Keratinocyte (primary cell): ENCODE measurements around the gene MAN1C1. TPM values are rescaled to one million over a fixed set of nuclear protein-coding genes. Genes with fewer than 3 reads are reported as not detected.

Experiments
- DNase-seq: peaks from one replicate; pipeline ENCODE4 v3.0.0-alpha.2; 2011; ENCODE audit warnings: low read depth, missing footprints, low spot score
- FAIRE-seq: peaks from 2 replicates; lab custom pipeline; 2011; peaks lifted over from hg19 to GRCh38; lab: Jason Lieb, UNC
- H2AFZ ChIP-seq: 2 replicates; pipeline ENCODE4 v1.6.0; 2012; ENCODE audit warnings: low read length, control low read depth, inconsistent platforms; ENCODE audit not compliant: control insufficient read depth
- H3K27ac ChIP-seq: 2 replicates; pipeline ENCODE4 v1.5.1; 2011; ENCODE audit warnings: low read length; ENCODE audit not compliant: control insufficient read depth, insufficient read depth
- H3K27me3 ChIP-seq: 3 replicates; pipeline ENCODE4 v1.6.0; 2011; ENCODE audit warnings: low read length; ENCODE audit not compliant: control insufficient read depth, insufficient read depth; ENCODE audit errors: extremely low read depth
- H3K36me3 ChIP-seq, 2 experiments: 2 replicates in 1 of 2; 3 replicates in 1 of 2; pipeline ENCODE4 v1.5.1; 2011; ENCODE audit warnings: low read length in 2 of 2, mild to moderate bottlenecking in 1 of 2; ENCODE audit not compliant: control insufficient read depth in 2 of 2, insufficient read depth in 2 of 2; ENCODE audit errors: extremely low read depth in 1 of 2
- H3K4me1 ChIP-seq: 3 replicates; pipeline ENCODE4 v1.5.1; 2011; ENCODE audit warnings: low read length; ENCODE audit not compliant: control insufficient read depth, insufficient read depth; ENCODE audit errors: extremely low read depth
- H3K4me2 ChIP-seq: 3 replicates; pipeline ENCODE4 v1.6.0; 2011; ENCODE audit warnings: low read depth, low read length; ENCODE audit not compliant: control insufficient read depth, insufficient read depth; ENCODE audit errors: extremely low read depth
- H3K4me3 ChIP-seq, 3 experiments: fragments of 200-600 bp in 1 of 3; sonication (generic) in 1 of 3; 2 replicates in 2 of 3; 3 replicates in 1 of 3; pipeline ENCODE4 v1.5.1; 2011 to 2016; ENCODE audit warnings: low read length in 3 of 3, mild to moderate bottlenecking in 3 of 3, control low read depth in 2 of 3, inconsistent platforms in 1 of 3, low read depth in 1 of 3, mixed read lengths in 1 of 3, mixed run types in 1 of 3, moderate library complexity in 1 of 3; ENCODE audit not compliant: control insufficient read depth in 2 of 3, insufficient read depth in 2 of 3; ENCODE audit errors: extremely low read depth in 1 of 3
- H3K79me2 ChIP-seq: 2 replicates; pipeline ENCODE4 v1.6.0; 2012; ENCODE audit warnings: low read length; ENCODE audit not compliant: control insufficient read depth, insufficient read depth
- H3K9ac ChIP-seq: 3 replicates; pipeline ENCODE4 v1.6.0; 2011; ENCODE audit warnings: low read length; ENCODE audit not compliant: control insufficient read depth, insufficient read depth; ENCODE audit errors: extremely low read depth
- H3K9me1 ChIP-seq: 3 replicates; pipeline ENCODE4 v1.6.0; 2011; ENCODE audit warnings: low read length; ENCODE audit not compliant: control insufficient read depth, insufficient read depth; ENCODE audit errors: extremely low read depth
- H3K9me3 ChIP-seq: 2 replicates; pipeline ENCODE4 v1.5.1; 2012; ENCODE audit warnings: low read depth, low read length; ENCODE audit not compliant: control insufficient read depth
- H4K20me1 ChIP-seq: 3 replicates; pipeline ENCODE4 v1.6.0; 2011; ENCODE audit warnings: low read length; ENCODE audit not compliant: control insufficient read depth, insufficient read depth; ENCODE audit errors: extremely low read depth
- CTCF ChIP-seq, 3 experiments: IDR thresholded peaks in 1 of 3; conservative IDR thresholded peaks in 1 of 3; optimal IDR thresholded peaks in 1 of 3; 2 replicates in 2 of 3; 3 replicates in 1 of 3; pipeline versions ENCODE3 to v1.5.1; 2011; ENCODE audit warnings: low read length in 3 of 3, mild to moderate bottlenecking in 3 of 3, moderate library complexity in 2 of 3, control low read depth in 1 of 3, inconsistent platforms in 1 of 3; ENCODE audit not compliant: insufficient read depth in 2 of 3; ENCODE audit errors: extremely low read depth in 1 of 3
- EZH2 ChIP-seq: IDR thresholded peaks from one replicate; pipeline ENCODE4 v1.6.1; 2012; ENCODE audit warnings: inconsistent platforms, mild to moderate bottlenecking, low read length, moderate library complexity
- dilution Hi-C: fragments of 300-500 bp; cut with MboI; formaldehyde crosslinking; loops from one replicate; pipeline ENCODE4 v1.7.0; 2020; ENCODE audit warnings: low sequenced_read_pairs; ENCODE audit not compliant: extremely low pct_ligation_motif_present
- polyA plus RNA-seq, 5 experiments: library from polyadenylated mRNA; depleted of rRNA in 3 of 5; stranded (reverse) in 3 of 5; stranded (forward) in 1 of 5; unstranded in 1 of 5; fragments of >200 nt; gene quantifications; 1 replicate in 1 of 5; 2 replicates in 3 of 5; 3 replicates in 1 of 5; pipeline versions ENCODE4 v1.2.1 to v1.2.3, GENCODE V29; 2011 to 2012; ENCODE audit warnings: missing spikeins in 2 of 5, low read depth in 1 of 5, low replicate concordance in 1 of 5

Gene MAN1C1
- polyA plus RNA-seq, 1 donor (not counting 4 experiments of a cell fraction or from before 2014, with no cell fraction given): 0.07 TPM

- Histone ChIP-seq H2AFZ (no peak overlapping the region), H3K79me2 (no peaks in the 10 kb centered on the region), H3K4me1 (peaks cover 5% of the 10 kb centered on the region), H3K4me3 (no peak overlapping the region), H4K20me1 (no peaks in the 10 kb centered on the region), H3K27ac (no peak overlapping the region), H3K36me3 (no peaks in the 10 kb centered on the region), H3K27me3 (peaks cover 43% of the 10 kb centered on the region), H3K9me3 (no peaks in the 10 kb centered on the region), H3K9me1 (no peaks in the 10 kb centered on the region), H3K9ac (no peak overlapping the region), H3K4me2 (no peak overlapping the region)
- FAIRE-seq (no peak), DNase-seq (no peak)
- dilution Hi-C loops: no loop called here
- TF ChIP-seq CTCF (optimal IDR thresholded peaks at IDR 0.05 in 1 of 3, IDR thresholded peaks at IDR 0.05 in 1 of 3, conservative IDR thresholded peaks at IDR 0.05 in 1 of 3; ENCODE audit: extremely low read depth in 1 of 3, insufficient read depth in 2 of 3, low read length in 3 of 3): no peak
- TF ChIP-seq EZH2: no peak
These were observed 3.5 kb upstream of the MAN1C1 start for GRCh38 chr1:25613091-25613490.

- no peak overlapping the region for H3K4me3 ChIP-seq
- H3K36me3 ChIP-seq: no peaks in the 10 kb centered on the region
- H3K9ac ChIP-seq: no peak overlapping the region
- H3K79me2 ChIP-seq: no peaks in the 10 kb centered on the region
- peaks cover 55% of the 10 kb centered on the region for H3K27me3 ChIP-seq
- TF ChIP-seq CTCF (optimal IDR thresholded peaks at IDR 0.05 in 1 of 3, IDR thresholded peaks at IDR 0.05 in 1 of 3, conservative IDR thresholded peaks at IDR 0.05 in 1 of 3; ENCODE audit: extremely low read depth in 1 of 3, insufficient read depth in 2 of 3, low read length in 3 of 3) (no peak), EZH2 (no peak)
- H4K20me1 ChIP-seq: no peaks in the 10 kb centered on the region
- H3K4me2 ChIP-seq: no peak overlapping the region
- no peaks in the 10 kb centered on the region for H3K9me3 ChIP-seq
- H2AFZ ChIP-seq: no peak overlapping the region
- peaks cover 3% of the 10 kb centered on the region for H3K4me1 ChIP-seq
- no peaks in the 10 kb centered on the region for H3K9me1 ChIP-seq
- dilution Hi-C loops: no loop called here
- H3K27ac ChIP-seq: no peak overlapping the region
- FAIRE-seq (no peak), DNase-seq (no peak)
These were observed 2.0 kb upstream of the MAN1C1 start for GRCh38 chr1:25614501-25615171.
